GM19239 (cell line): ENCODE data around the gene MET.
A peak's percentile ranks its signal among the peaks of the same experiment; 100 is the strongest.

Experiments used
- DNase-seq: peaks from one replicate; pipeline ENCODE4 v3.0.0; 2011; ENCODE audit warnings: low spot score; ENCODE audit not compliant: insufficient read length
- FAIRE-seq: peaks from 2 replicates; lab custom pipeline; 2011; peaks lifted over from hg19 to GRCh38; lab: Jason Lieb, UNC

The MET gene

DNA sequence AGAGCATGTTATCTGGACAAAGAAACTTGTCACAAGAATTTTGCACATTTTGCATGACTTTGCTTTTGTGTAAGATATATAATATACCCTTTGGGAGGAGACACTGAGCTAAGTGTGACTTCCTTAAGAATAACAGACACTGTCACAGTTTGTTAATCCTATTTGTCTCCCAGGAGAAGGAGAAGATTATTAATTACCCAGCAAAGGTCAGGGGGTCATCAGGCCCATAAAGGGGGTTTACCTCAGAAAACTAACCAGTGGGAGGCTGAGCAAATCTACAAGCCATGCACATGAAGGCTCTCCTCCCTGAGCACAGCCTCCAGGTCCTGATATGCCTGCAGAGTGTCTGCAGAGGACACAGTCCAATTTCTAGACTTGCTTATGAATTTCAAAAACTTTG, 10.1 kb upstream of the MET start:
- DNase-seq (no peak), FAIRE-seq (no peak)

DNA sequence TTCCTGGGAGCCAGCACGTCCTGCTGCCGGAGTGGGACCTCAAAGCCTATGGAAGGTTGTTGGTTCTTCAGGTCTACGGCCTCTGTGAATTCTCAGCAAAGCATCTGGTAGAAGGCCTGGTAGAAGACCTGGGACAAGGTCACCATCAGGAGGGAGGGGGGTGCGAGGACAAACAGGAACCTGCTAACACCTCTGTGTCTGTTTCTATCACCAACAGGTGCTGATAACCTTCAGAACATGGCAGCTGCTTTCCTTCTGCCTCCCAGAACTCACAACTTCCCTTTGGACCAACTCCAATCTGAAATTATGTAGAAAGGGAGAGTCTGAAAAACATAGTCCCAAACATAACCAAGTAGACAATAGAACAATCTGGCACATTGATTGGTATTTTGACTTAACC, 8.3 kb upstream of the MET start:
- DNase-seq (no peak), FAIRE-seq (no peak)

DNA sequence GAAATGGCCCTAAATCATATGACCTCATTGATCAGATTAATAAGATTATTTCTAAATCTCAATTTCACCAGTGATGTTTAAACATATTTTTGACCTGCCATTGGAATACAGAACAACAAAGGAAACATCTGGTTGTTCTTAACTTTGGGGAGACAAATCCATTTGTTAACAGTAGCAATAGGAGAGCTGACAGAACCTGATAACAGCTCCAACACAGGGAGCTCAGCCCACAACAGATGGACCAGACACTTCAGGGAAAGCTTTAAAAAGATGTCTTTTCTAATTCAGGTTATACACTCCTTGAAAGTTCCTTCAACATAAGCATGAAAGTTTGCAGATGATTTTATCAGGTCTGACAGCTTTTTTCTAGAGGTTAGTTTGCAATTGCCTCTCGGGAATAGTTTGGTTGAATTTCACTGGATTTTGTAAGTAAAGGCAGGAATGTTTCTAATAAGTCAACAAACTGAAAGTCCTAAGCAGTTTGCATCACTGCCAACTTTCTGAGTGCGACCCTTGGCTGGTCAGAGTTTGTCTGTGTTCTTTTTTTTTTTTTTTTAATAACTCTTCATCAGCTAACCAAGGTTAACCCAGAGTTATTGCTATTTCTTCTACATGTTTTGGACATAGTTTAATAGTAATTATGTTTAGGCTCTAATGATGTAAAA, 6.5 kb upstream of the MET start:
- FAIRE-seq, result no peak
- no peak for DNase-seq

DNA sequence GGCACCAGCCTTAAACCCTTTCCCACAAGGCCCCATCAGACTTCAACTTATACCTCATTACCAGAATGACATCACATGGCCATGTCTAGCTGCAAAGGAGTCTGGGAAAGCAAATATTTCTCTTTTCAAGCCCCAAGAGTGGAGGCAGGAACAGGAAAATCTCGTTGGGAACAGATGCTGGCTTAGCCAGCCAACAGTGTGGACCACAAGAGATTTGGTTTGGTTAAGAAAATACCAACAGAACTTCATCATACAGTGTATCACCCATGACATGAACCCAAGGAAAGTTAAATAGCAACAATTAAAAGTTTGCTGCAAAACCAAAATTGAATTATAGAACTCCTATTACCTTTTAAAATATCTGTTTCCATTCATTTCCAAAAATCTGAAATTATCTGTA, 2.2 kb upstream of the MET start:
- FAIRE-seq (no peak), DNase-seq (no peak)

DNA sequence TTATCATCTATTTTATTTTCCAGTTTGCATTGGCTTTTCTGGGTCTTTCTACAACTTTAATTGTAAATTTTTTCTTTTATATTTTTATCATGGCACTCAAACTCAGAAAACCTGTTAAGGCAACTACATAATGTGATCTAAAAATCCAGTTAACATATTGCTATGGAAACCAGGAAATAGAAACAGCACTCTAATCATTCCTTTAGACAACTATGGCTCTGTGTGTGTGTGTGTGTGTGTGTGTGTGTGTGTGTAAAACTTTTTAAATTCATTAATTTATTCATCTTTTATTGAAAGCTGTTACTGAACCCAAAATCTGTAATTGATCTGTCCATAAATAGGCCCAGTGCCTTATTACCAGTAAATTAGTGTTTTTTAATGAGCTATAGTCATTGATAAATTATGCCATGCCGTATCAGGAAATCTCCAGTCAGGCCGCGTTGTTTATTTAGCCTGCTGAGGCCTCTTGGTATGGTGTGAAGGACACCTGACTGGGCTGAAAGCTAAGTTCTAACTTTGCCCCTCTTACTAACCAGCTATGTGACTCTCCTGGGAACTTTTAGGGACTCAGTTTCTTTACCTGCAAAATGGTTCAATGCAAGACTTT, 1.5 kb upstream of the MET start:
- DNase-seq, result no peak
- FAIRE-seq, result no peak

DNA sequence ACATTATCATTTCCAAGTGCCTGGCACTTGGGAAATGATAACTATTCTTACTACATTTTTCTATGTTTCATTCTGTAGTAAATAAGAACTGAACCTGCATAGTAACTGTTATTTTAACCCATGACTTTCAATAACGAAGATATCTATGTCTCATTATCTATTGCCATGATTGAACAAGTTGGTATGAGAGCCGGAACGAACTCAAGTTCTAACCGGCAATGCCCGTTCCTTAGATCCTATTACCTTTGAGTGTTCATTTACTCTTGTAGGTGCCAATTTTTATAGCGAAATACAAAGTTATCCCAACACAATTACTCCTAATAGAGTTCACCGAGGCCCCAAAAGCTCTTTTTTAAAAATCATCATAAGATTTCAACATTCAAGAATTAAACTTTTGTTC, 885 bp upstream of the MET start:
- no peak for DNase-seq
- no peak for FAIRE-seq

DNA sequence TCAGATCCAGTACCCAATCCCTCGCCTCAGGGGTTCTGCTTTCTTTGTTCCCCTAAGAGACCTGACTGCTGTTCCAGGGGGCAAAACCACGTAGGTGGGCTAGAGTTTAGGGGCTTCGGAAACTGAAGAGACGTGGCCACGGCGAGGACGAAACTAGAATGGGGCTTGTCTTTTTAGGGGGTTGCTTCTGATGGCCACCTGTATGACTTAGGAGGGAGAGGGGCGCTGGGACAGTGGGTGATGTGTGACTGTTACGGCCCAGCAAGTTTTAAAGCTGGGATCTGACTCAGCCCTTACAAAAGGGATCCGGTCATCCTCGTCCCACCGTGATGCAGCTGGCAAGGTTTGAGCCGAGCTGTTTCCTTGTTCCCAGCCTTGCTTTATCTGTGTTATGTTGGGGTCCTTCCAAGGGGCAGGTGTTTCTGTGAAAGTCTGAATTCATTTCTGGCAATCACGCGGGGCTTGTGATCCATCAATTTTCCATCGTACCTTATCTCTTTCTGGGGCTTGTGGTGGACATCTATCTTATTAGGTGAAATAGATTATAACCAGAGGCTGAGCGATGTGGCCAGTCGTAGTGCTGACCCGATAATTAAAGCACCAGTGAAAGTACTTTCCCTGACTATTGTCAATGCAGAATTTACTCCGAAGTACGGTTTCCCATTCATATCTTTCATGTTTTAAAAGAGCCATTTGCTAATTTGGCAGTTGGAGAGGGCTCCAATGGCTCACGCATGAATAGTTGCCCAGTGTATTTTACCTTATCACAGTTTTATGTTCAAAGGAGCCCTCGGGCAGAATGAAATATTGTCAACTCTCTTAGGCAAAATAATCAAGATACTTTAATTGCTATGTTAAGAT, 830 bp downstream of the MET start:
- DNase-seq, result no peak
- peak; percentile 8 for FAIRE-seq

DNA sequence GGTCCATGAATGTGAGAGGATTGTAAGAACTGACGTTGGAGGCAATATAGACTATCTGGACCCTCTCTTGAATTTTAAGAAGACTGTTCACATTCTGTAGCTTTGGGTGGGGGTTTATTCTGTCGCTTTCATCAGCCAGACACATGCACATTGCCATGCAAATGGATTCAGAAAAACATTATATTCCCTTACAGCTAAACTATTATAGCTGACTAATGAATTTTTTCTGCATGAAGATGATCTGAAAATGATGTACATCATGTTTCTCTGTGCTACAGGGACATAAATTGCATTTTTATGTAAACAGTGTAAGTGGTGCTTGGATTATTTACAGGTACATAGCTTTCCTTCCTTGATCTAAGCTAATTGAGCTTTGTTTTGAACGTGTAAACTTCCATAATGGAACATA, 1.5 kb downstream of the MET start:
- FAIRE-seq (no peak), DNase-seq (no peak)

DNA sequence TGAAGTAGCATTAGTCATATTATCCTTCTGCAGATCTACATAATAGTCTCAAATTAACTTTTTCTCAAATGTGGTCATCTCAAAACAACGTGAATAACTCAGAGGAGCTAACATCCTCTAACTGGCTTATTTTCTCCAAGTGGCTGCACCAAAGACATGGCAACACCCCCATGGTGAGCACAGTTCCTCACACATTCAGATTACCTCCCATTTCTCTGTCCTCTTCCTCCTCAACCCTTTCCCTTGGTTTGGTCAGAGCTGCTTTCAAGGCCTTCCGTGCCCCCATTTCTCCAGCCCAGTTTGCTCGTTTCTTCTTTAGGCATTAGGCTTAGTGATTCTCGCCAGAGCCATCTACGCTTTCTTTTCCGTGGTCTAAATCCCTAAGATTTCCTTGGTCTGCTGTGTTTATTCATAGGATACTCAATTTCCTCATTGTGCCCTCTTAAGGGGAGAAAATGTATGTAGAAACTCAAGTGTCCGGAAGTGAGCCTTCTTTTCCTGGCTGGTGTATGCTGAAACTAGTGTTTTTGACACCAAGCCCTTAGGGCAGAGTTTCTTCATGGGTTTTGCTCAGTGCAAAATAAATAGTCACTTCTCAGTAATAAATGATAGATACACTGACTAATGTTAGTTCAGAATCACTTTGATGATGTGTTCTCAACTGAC, 2.6 kb downstream of the MET start:
- FAIRE-seq (no peak), DNase-seq (no peak)

DNA sequence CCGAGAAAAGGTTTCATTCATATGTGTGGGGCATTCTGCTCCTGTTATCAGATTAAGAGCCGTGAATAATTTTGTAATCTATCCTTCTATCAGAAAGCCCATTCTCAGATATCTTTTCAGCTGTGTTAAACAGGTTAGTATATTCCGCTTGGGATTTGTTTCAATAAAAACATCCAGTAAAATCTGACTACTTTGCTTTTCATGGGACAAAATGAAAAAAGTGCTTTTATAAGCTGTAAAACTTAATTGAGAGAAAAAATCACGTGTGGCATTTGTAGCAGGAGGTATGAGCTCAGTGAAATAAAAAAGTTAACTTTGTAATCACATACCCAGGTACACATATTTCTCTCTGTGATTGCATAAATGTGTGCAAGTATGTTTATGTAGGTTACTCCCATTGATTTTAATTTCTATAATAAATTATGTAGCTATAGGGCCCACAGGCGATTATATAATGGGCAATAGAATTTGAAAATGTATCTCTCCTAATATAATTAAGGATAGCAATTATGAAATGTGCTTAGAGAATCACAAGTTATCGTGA, 3.9 kb downstream of the MET start:
- FAIRE-seq, result no peak
- no peak for DNase-seq

DNA sequence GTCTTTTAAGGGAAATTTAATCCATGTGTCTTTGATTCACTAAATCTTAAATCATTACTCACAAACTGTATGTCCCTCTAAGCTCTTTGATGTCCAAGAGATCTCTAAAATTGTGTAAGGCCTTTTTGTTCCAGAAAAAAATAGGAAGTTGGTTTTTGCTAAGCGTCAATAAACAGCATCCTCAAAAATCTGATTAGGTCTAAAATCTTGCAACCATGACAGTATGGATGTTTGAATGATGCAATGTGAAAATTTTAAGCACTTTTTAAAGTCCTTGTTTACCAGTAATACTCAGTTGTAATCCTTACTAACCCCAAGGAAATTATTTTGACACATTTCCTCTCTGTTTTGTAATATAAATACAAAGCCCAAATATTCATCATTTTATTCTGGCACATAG, 6.8 kb downstream of the MET start:
- DNase-seq, result no peak
- FAIRE-seq, result no peak

DNA sequence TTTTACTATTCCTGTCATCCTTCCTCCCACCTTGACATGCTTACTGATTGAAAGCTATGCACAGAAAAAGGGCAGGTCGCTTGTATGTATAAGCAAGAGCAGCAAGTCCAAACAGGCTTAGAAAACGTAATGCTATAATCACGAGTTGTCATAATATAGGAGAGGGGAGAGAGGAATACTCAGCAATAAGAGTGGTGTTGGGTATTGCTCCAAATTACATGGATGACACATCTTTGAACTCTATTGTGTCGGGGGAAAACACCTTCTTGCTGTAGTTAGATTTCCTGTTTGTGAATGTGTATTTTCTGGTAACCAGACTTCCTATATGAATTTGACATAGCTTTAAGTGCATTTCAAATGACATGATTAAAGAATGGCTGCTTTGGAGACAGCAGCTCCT, 7.5 kb downstream of the MET start:
- no peak for DNase-seq
- FAIRE-seq, result no peak

DNA sequence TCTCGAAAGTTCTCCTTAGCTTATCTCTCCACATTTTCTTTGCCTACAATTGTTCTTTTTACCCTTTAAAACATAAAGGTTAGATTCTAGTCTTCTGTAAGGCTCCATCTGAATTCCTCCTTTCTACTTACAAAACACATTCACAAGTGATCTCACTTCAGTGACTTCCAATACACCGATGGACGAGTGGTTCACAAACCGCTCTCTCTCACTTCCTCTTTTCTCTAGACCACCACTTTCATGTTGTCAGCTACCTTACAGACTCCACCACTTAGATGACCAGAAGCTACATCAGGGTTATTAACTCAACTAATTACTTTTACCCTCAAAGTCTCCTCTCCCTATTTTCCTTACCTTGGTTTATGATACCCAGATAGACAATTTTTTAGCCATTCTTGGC, 11.8 kb downstream of the MET start:
- peak; percentile 74 for FAIRE-seq

DNA sequence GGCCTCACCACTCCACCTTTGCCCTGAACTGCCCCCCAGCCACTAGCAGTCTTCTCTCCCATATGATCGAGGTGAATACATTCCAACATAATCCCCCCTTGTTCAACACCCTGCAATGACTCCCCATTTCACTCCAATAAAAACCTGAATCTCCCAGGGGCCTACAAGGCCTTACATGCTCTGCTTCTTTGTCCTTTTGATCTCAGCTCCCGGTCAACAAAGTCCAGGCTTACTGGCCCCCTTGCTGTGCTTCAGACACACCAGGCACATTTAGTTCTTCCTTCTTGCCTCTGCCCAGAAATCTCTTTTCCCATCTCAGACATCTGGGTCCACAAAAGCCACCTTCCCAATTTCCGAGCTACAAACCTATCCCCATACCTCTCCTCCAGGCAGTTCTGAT, 14.0 kb downstream of the MET start:
- FAIRE-seq (no peak), DNase-seq (no peak)

More for the DNA sequence above, 11.8 kb downstream of the MET start:
- peak; percentile 42 for DNase-seq

DNA sequence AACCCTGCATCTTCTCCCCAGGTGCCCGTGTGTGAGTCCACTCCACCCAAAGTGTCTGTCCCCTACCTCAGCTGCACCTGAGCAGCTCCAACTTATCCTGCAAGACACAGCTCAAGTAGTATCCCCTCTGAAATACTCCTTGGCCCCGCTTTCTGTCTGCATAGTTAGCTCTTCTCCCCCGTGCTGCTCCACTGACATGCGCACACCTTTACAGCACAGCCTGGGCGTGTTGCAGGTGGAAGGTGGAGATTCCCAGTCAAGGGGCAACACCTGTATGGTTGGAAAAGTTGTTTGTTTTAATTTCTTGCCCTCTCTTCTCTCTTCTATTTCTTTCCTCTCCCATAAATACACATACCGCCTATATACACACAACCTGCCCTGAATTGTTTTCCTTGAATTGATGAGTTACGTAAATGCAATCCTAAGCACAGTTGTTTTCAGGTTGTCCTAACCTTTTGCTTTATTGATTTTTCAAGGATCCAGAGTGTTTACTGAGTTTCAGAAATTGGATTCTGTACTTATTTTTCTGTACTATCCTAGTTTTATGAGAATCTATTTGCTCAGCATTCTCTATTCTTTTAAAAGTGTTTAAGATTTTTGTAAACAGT, 14.9 kb downstream of the MET start:
- FAIRE-seq (no peak), DNase-seq (no peak)

DNA sequence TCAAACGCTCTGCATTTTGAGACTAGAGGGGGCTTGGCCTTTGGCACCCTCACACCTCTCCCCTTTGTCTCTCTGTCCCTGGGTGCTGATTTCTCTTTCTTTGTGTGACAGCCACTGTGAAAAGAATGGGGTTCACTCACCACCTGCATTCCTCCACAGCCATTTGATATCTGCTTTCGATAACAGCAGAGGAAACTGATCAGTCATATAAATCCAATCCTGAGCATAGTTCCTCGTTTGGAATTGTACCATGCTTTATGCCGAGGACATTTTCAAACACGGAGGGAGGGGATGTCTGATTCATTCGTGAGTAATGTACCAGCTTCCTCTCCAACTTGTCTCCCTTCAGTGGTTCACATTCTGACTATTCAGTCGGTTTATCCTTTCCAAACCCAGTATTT, 15.8 kb downstream of the MET start:
- DNase-seq (no peak), FAIRE-seq (no peak)

DNA sequence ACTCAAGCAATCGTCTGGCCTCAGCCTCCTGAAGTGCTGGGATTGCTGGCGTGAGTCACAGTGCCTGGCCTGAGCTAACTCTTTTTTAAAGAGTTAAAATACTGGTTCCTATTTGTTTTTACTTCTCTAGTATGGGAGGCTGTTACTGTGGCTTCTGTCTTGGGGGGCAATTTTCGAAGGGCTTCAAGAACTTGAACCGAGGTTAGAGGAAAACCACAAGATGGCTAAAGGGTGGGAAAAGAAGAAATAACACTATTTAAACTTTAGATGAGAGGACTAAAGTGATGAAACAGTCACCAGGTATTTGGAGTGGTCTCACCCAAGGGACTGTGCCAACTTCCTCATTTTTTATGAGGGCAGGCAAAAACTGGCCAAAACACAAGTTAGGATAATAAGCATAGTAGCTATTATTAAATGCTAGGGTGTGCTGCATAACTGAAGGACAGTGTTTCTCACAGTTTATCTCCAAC, 17.8 kb downstream of the MET start:
- FAIRE-seq, result no peak
- no peak for DNase-seq

DNA sequence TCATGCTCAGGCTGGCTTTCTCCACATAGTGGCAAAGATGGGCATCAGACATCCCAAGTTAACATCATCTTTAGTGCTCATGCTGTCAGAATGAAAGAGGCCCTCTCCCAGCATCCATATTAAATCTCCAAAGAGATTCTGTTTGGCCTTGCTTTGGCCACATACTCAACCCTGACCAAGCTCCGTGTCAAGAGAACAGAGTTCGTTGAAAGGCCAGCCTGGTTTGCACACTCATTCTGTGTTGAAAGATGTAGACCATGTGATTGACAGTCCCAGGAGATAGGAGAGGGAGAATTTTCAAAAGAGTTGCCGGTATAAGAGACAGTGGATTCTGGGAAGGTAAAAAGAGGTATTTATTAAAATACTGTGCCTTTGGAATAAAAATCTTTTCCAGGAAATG, 19.7 kb downstream of the MET start:
- FAIRE-seq (no peak), DNase-seq (no peak)

DNA sequence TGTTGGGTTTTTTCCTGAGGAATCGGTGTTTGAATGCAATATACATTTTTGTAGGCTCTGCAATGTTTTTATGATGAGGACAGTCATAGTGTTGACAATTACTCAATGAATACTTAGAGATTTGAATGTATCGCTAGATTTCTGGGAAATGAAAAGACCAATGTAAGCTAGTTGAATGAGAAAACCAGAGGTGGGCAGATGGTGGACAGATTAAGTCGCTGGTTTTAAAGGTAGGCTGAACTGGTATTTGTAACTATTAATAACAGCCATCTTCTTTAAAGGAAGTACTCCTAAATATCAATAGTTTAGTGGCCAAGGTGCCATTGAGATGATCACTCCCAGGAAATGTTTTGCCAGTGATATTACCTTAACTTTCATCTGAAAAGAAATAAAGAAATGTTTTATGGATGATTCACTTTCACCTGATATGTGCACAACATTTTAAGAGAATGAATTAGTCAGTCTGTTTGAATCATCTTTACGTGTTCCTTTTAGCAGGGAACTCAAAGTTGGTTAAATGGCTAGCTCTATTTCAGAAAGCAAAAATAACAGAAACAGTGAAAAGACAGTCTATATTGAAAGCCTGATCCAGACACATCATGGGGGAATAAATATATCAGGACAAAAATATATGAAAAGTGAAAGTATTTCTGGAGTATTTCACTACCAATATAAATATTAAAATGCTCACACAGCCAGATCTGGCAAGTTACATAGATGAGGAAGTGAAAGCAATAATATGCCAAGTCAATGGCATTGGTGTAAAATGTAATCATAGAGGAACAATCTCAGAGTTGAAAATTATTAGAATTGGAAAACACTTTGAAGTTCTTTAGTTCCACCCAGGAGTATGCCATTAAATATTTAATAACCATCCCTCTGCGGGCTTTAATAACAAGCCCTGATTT, 20.7 kb downstream of the MET start:
- no peak for DNase-seq

More for the DNA sequence above, 20.7 kb downstream of the MET start:
- FAIRE-seq, result no peak
